ENCODE measurements around the gene LTBP1. TPM values are rescaled to one million over a fixed set of nuclear protein-coding genes. Genes with fewer than 3 reads are reported as not detected.

The LTBP1 gene
- total RNA-seq, 2 donors from 2014 or later, result 19.4 to 23.1 TPM

DNA sequence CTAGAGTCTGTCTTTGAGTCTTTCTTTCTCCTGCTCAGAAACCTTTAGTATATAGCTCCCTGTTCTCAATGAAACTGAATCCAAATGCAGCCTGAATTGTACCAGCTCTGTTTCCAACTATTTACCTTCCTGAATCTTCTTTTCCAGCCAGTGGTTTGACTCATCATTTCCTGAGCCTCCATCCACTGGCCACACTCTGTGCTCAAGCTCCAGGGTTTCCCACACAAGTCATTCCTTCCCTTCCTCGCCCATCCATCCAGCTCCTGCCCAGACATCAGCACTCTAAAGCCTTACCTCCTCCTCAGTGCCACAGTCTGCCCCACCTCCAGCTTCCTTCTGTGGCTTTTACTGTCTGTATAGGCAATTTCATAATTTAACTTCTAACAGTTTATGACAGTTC, 296.1 kb downstream of the LTBP1 start:
- TF ChIP-seq, protein P1, sequence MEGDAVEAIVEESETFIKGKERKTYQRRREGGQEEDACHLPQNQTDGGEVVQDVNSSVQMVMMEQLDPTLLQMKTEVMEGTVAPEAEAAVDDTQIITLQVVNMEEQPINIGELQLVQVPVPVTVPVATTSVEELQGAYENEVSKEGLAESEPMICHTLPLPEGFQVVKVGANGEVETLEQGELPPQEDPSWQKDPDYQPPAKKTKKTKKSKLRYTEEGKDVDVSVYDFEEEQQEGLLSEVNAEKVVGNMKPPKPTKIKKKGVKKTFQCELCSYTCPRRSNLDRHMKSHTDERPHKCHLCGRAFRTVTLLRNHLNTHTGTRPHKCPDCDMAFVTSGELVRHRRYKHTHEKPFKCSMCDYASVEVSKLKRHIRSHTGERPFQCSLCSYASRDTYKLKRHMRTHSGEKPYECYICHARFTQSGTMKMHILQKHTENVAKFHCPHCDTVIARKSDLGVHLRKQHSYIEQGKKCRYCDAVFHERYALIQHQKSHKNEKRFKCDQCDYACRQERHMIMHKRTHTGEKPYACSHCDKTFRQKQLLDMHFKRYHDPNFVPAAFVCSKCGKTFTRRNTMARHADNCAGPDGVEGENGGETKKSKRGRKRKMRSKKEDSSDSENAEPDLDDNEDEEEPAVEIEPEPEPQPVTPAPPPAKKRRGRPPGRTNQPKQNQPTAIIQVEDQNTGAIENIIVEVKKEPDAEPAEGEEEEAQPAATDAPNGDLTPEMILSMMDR (IDR thresholded peaks at IDR 0.05), result no peak
- Histone ChIP-seq H3K9ac (ENCODE audit: low read depth in 2 of 2, low read length in 2 of 2) (no peak overlapping the region), H3K4me1 (no peaks in the 10 kb centered on the region), H3K36me3 (no peaks in the 10 kb centered on the region), H3K4me3 (no peak overlapping the region), H3K27me3 (no peaks in the 10 kb centered on the region), H3K9me3 (no peaks in the 10 kb centered on the region), H3K27ac (no peak overlapping the region)
- DNase-seq, result no peak
- intact Hi-C loops (cut with DNase I), result no loop called here

DNA sequence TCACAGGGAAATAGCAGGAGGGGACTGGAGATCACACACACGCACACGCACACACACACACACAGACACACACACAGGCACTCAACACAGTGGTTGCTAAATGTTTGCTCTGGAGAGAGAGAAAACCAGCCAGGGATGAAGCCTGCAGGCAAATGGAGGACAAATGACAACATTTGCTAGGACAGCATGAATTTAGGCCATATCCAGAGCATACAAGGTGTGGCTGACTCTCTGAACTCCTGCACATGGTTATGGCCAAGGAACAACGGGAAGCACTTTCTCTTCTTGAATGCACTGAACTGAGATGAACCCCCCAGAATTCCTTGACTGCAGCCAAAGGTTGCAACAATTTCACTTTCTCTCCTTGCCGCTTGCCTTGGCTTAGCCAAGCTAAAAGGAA, 299.7 kb downstream of the LTBP1 start:
- intact Hi-C loops (cut with DNase I), result no loop called here
- Histone ChIP-seq H3K4me1 (no peaks in the 10 kb centered on the region), H3K27ac (no peak overlapping the region), H3K9ac (ENCODE audit: low read depth in 2 of 2, low read length in 2 of 2) (no peak overlapping the region), H3K36me3 (no peaks in the 10 kb centered on the region), H3K9me3 (no peaks in the 10 kb centered on the region), H3K27me3 (no peaks in the 10 kb centered on the region), H3K4me3 (no peak overlapping the region)
- TF ChIP-seq, protein P1 (IDR thresholded peaks at IDR 0.05), result no peak
- DNase-seq, result no peak

DNA sequence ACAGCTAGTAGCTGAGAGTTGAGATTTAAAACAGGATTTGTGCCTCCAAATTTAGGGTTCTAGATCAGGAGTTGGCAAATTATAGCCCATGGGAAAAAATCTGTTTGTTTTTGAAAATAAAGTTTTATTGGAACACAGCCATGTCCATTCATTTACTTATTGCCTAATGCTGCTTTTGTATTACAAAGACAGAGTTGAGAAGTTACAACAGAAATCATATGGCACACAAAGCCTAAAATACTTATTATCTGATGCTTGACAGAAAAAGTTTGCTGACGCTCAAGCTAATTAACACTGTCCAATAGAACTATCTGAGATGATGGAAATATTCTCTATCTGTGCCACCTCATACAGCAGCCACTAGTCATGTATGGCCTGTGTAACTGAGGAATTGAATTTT, 300.6 kb downstream of the LTBP1 start:
- Histone ChIP-seq H3K9ac (ENCODE audit: low read depth in 2 of 2, low read length in 2 of 2) (no peak overlapping the region), H3K4me1 (no peaks in the 10 kb centered on the region), H3K9me3 (no peaks in the 10 kb centered on the region), H3K27me3 (no peaks in the 10 kb centered on the region), H3K27ac (no peak overlapping the region), H3K4me3 (no peak overlapping the region), H3K36me3 (no peaks in the 10 kb centered on the region)
- intact Hi-C loops (cut with DNase I), result no loop called here
- no peak for DNase-seq
- TF ChIP-seq, protein P1 (IDR thresholded peaks at IDR 0.05), result no peak

DNA sequence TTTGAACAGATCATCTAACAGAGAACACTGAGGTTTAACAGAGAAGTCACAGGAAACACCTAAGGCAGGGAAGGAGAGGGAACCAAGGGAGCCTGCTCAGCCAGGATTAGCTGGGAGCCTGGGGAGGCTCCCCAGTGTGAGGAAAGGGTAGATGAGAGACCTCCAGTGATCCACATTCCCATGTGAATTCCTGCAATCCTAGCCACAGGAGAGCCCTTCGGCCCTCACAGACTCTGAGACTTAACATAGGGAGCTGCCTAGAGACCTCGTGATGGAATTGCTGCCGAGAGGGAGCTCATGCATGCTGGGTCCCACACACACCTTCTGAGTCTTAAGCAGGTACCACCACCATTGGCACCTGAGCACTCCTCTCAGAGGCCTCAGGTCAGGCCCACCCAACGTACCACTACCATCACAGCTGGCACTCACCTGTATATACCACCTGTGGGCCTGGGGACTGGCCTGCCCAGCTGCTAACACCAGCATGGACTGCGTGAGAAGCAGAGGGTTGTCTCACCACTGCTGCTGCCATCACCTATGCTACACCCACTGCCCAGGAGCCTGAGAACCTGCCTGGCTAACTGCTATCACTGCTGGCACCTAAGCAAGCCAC, 303.8 kb downstream of the LTBP1 start:
- H3K4me3 ChIP-seq, result no peak overlapping the region
- H3K9ac ChIP-seq (ENCODE audit: low read depth in 2 of 2, low read length in 2 of 2), result no peak overlapping the region
- no peaks in the 10 kb centered on the region for H3K9me3 ChIP-seq
- H3K36me3 ChIP-seq, result no peaks in the 10 kb centered on the region
- H3K27ac ChIP-seq, result no peak overlapping the region
- TF ChIP-seq, protein P1 (IDR thresholded peaks at IDR 0.05), result no peak
- H3K27me3 ChIP-seq, result no peaks in the 10 kb centered on the region
- intact Hi-C loops (cut with DNase I), result no loop called here
- no peaks in the 10 kb centered on the region for H3K4me1 ChIP-seq
- DNase-seq, result no peak

DNA sequence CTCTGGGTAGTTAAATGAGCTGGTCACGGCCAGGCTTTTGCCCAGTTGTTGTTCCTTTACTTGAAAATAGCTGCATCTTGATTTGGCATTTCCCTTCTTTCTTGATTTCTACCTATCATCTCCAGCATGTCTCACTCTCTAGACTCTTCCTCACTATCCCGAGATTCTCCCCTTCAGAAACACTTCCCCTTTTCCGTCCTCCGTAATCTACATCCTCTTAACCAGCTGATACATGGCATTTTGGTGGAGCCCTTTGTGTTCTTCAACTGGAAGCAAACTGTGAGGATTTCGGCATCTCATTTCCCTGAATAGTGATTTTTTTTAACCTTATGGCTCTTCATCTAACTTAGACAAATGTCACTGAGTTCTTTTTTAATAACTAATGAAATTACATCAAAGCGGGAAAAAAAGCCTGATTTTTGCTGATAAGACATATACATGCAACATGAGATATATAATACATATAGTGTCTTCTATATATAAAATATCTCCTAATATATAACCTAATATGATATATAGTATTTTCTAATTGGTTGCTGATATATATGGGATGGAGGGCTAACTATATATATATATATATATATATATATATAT, 309.5 kb downstream of the LTBP1 start:
- intact Hi-C loops (cut with DNase I), result no loop called here
- H3K36me3 ChIP-seq, result no peaks in the 10 kb centered on the region
- no peak overlapping the region for H3K27ac ChIP-seq
- no peaks in the 10 kb centered on the region for H3K9me3 ChIP-seq
- H3K4me1 ChIP-seq, result no peaks in the 10 kb centered on the region
- H3K27me3 ChIP-seq, result no peaks in the 10 kb centered on the region
- DNase-seq, result no peak
- H3K4me3 ChIP-seq, result no peak overlapping the region
- TF ChIP-seq, protein P1 (IDR thresholded peaks at IDR 0.05), result no peak
- H3K9ac ChIP-seq (ENCODE audit: low read depth in 2 of 2, low read length in 2 of 2), result no peak overlapping the region
